ENCODE results near the gene ZFP92. TPM values are rescaled to one million over a fixed set of nuclear protein-coding genes. Genes with fewer than 3 reads are reported as not detected.

The ZFP92 gene
- total RNA-seq, 3 donors from 2014 or later, result 0.17 to 1.6 (median 0.22) TPM

GRCh38 chrX:153395613-153396319, 15.5 kb upstream of the ZFP92 start:
- no peaks in the 10 kb centered on the region for H3K36me3 ChIP-seq (ENCODE audit: low read depth)
- intact Hi-C loops (cut with DNase I, micrococcal nuclease), result no loop called here
- H3K4me1 ChIP-seq (ENCODE audit: low read depth), result no peaks in the 10 kb centered on the region
- no peaks in the 10 kb centered on the region for H3K9me3 ChIP-seq
- no peak for ATAC-seq
- no peak overlapping the region for H3K4me3 ChIP-seq
- TF ChIP-seq CTCF (IDR thresholded peaks at IDR 0.05), result no peak
- DNase-seq, result peak in 1 of 3 donors; percentile 6

- no peak for DNase-seq
- intact Hi-C loops (cut with DNase I, micrococcal nuclease), result no loop called here
- H3K4me3 ChIP-seq, result no peak overlapping the region
- H3K36me3 ChIP-seq (ENCODE audit: low read depth), result no peaks in the 10 kb centered on the region
- H3K4me1 ChIP-seq (ENCODE audit: low read depth), result no peaks in the 10 kb centered on the region
- ATAC-seq, result no peak
- H3K9me3 ChIP-seq, result no peaks in the 10 kb centered on the region
- TF ChIP-seq CTCF (IDR thresholded peaks at IDR 0.05), result no peak
These were observed 14.7 kb upstream of the ZFP92 start for GRCh38 chrX:153396320-153397195.

GRCh38 chrX:153397256-153397960, 13.9 kb upstream of the ZFP92 start:
- ATAC-seq (no peak), DNase-seq (no peak)
- intact Hi-C loops (cut with DNase I, micrococcal nuclease), result no loop called here
- H3K36me3 ChIP-seq (ENCODE audit: low read depth), result no peaks in the 10 kb centered on the region
- no peak overlapping the region for H3K4me3 ChIP-seq
- H3K9me3 ChIP-seq, result no peaks in the 10 kb centered on the region
- TF ChIP-seq CTCF (IDR thresholded peaks at IDR 0.05), result no peak
- H3K4me1 ChIP-seq (ENCODE audit: low read depth), result no peaks in the 10 kb centered on the region

GRCh38 chrX:153398275-153398960, 12.9 kb upstream of the ZFP92 start:
- Histone ChIP-seq H3K9me3 (no peaks in the 10 kb centered on the region), H3K4me3 (no peak overlapping the region), H3K36me3 (ENCODE audit: low read depth) (no peaks in the 10 kb centered on the region), H3K4me1 (ENCODE audit: low read depth) (no peaks in the 10 kb centered on the region)
- ATAC-seq, result no peak
- intact Hi-C loops (cut with DNase I, micrococcal nuclease), result no loop called here
- DNase-seq, result no peak
- no peak for TF ChIP-seq CTCF (IDR thresholded peaks at IDR 0.05)

Data from mucosa of descending colon (tissue), 3 donors.